Measurements from ENCODE around the gene HACD4. TPM values are rescaled to one million over a fixed set of nuclear protein-coding genes. Genes with fewer than 3 reads are reported as not detected.

The HACD4 gene
- total and polyA plus RNA-seq, 9 of the 15 experiments (the other 6 are each of a cell fraction or from before 2014, with no cell fraction given), result 0.02 TPM; not detected in 8

DNA sequence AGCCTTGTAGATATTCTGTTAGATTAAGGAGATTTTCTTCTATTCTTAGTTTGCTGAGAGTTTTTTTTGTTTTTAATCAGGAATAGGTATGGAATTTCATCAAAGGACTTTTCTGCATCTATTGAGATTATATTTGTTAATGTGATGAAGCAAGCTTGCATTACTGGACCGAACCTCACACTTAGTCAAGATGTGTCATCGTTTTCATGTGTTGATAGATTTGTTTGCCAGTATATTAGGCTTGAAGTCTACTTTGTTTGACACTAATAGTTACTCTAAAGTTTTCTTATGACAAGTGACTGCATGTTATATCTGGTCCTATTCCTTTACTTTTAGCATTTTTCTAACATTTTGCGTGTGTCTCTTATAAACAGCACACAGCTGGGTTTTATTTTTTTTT is 12.4 kb upstream of the HACD4 start:
- intact Hi-C loops (cut with micrococcal nuclease) (no loop called here), in situ Hi-C loops (cut with MboI) (no loop called here)
- FAIRE-seq (no peak), ATAC-seq (no peak), DNase-seq (ENCODE audit: extremely low read depth in 1 of 4, low spot score in 3 of 4) (no peak)
- no CpG with 5 or more reads among the region's 3 CpGs for WGBS (ENCODE audit: insufficient coverage, low coverage, missing lambda C conversion rate)
- Histone ChIP-seq H3K9ac (ENCODE audit: insufficient read depth in 1 of 2, low read depth in 2 of 2, low read length in 2 of 2) (no peak overlapping the region), H3K27ac (ENCODE audit: extremely low read depth, low read depth, low read length) (no peak overlapping the region), H3K9me3 (replicated peaks; ENCODE audit: control insufficient read depth, insufficient read depth, low read depth, low read length) (no peaks in the 10 kb centered on the region), H2AFZ (ENCODE audit: low read depth, low read length) (no peak overlapping the region), H3K4me1 (replicated peaks in 1 of 2; ENCODE audit: control insufficient read depth in 2 of 2, insufficient read depth in 2 of 2, low read length in 2 of 2) (no peaks in the 10 kb centered on the region), H4K20me1 (replicated peaks; ENCODE audit: control insufficient read depth, insufficient read depth, low read length) (no peaks in the 10 kb centered on the region), H3K36me3 (ENCODE audit: control insufficient read depth, insufficient read depth, low read length) (no peaks in the 10 kb centered on the region), H3K9me1 (ENCODE audit: control insufficient read depth, insufficient read depth, low read length) (no peaks in the 10 kb centered on the region), H3K79me2 (ENCODE audit: control insufficient read depth, insufficient read depth, low read length) (no peaks in the 10 kb centered on the region), H3K4me2 (ENCODE audit: insufficient read depth, low read length) (no peak overlapping the region), H3K27me3 (ENCODE audit: control insufficient read depth in 2 of 2, insufficient read depth in 2 of 2, low read length in 2 of 2) (no peaks in the 10 kb centered on the region), H3K4me3 (no peak overlapping the region)
- TF ChIP-seq NFRKB (IDR thresholded peaks at IDR 0.05; ENCODE audit: low read depth) (no peak), NR2C2 (CRISPR knock-in tag; IDR thresholded peaks at IDR 0.05) (no peak), NR2C2 (tag; IDR thresholded peaks at IDR 0.05) (no peak), PHF21A (IDR thresholded peaks at IDR 0.05; ENCODE audit: borderline replicate concordance, low read depth) (no peak), SAFB (IDR thresholded peaks at IDR 0.05; ENCODE audit: borderline replicate concordance, low read depth, low read length) (no peak), ARNT (IDR thresholded peaks at IDR 0.05) (no peak), PTRF (tag; IDR thresholded peaks at IDR 0.05) (no peak), DDX20 (tag; IDR thresholded peaks at IDR 0.05; ENCODE audit: low read depth) (no peak), ZFP1 (CRISPR knock-in tag; IDR thresholded peaks at IDR 0.05) (no peak), SIX5 (IDR thresholded peaks at IDR 0.05; ENCODE audit: borderline replicate concordance in 1 of 2, insufficient read depth in 1 of 2, low read depth in 1 of 2, low read length in 2 of 2) (no peak), SMAD4 (CRISPR knock-in tag; conservative IDR thresholded peaks at IDR 0.05) (no peak), C11orf30 (IDR thresholded peaks at IDR 0.05; ENCODE audit: low read depth) (no peak), CREB1 (IDR thresholded peaks at IDR 0.05) (no peak), CREB1 (CRISPR knock-in tag; IDR thresholded peaks at IDR 0.05) (no peak), STAT5A (IDR thresholded peaks at IDR 0.05; ENCODE audit: borderline replicate concordance, low read length) (no peak), ZNF77 (CRISPR knock-in tag; IDR thresholded peaks at IDR 0.05) (no peak), CEBPG (CRISPR knock-in tag; IDR thresholded peaks at IDR 0.05) (no peak), CEBPG (tag; conservative IDR thresholded peaks at IDR 0.05 in 1 of 2, IDR thresholded peaks at IDR 0.05 in 1 of 2) (no peak), GTF2E2 (tag; IDR thresholded peaks at IDR 0.05) (no peak)
- TF ChIP-seq, protein P1, sequence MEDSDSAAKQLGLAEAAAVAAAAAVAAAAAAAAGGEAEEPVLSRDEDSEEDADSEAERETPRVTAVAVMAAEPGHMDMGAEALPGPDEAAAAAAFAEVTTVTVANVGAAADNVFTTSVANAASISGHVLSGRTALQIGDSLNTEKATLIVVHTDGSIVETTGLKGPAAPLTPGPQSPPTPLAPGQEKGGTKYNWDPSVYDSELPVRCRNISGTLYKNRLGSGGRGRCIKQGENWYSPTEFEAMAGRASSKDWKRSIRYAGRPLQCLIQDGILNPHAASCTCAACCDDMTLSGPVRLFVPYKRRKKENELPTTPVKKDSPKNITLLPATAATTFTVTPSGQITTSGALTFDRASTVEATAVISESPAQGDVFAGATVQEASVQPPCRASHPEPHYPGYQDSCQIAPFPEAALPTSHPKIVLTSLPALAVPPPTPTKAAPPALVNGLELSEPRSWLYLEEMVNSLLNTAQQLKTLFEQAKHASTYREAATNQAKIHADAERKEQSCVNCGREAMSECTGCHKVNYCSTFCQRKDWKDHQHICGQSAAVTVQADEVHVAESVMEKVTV (CRISPR knock-in tag; IDR thresholded peaks at IDR 0.05), result no peak
- TF ChIP-seq, protein P2, sequence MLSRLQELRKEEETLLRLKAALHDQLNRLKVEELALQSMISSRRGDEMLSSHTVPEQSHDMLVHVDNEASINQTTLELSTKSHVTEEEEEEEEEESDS (CRISPR knock-in tag; IDR thresholded peaks at IDR 0.05), result no peak
- TF ChIP-seq, protein P3, sequence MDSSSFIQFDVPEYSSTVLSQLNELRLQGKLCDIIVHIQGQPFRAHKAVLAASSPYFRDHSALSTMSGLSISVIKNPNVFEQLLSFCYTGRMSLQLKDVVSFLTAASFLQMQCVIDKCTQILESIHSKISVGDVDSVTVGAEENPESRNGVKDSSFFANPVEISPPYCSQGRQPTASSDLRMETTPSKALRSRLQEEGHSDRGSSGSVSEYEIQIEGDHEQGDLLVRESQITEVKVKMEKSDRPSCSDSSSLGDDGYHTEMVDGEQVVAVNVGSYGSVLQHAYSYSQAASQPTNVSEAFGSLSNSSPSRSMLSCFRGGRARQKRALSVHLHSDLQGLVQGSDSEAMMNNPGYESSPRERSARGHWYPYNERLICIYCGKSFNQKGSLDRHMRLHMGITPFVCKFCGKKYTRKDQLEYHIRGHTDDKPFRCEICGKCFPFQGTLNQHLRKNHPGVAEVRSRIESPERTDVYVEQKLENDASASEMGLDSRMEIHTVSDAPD (CRISPR knock-in tag; IDR thresholded peaks at IDR 0.05), result no peak
- ChIA-PET CTCF (ENCODE audit: low intra/inter-chr PET ratio) (no interaction called here), POLR2A (no interaction called here)
- BruUV-seq (replicated peaks), result no TSS peak
